A549 (cell line): Measurements from ENCODE around the gene XKR3.

ENCODE experiments used
- CEBPB ChIP-seq, 2 experiments: fragments of >200 bp in 1 of 2; sonication (Bioruptor Twin) in 1 of 2; formaldehyde crosslinking in 1 of 2; IDR thresholded peaks; 2 replicates each; pipeline ENCODE4 v1.6.1; 2012 to 2016
- CTCF ChIP-seq: fragments of >200 bp; sonication (Bioruptor Twin); formaldehyde crosslinking; IDR thresholded peaks from 3 replicates; pipeline ENCODE4 v1.5.1; 2016
- EP300 ChIP-seq, 2 experiments: fragments of >200 bp; sonication (Bioruptor Twin); formaldehyde crosslinking; IDR thresholded peaks; 2 replicates in 1 of 2; 3 replicates in 1 of 2; pipeline ENCODE4 v1.6.1; 2016 to 2017
- GATA3 ChIP-seq: IDR thresholded peaks from 2 replicates; pipeline ENCODE4 v1.6.1; 2012; ENCODE audit warnings: borderline replicate concordance
- HMGXB4 ChIP-seq: fragments of 250-450 bp; sonication (Bioruptor Pico); IDR thresholded peaks from 2 replicates; pipeline ENCODE4 v1.5.0; 2021; ENCODE audit warnings: mild to moderate bottlenecking, moderate library complexity, borderline replicate concordance
- JUNB ChIP-seq: fragments of >200 bp; sonication (Bioruptor Twin); formaldehyde crosslinking; IDR thresholded peaks from 2 replicates; pipeline ENCODE4 v1.6.1; 2016
- MAZ ChIP-seq: fragments of 150-350 bp; IDR thresholded peaks from 2 replicates; pipeline ENCODE4 v1.6.1; 2014; ENCODE audit warnings: antibody characterized with exemption, low read depth, low read length, borderline replicate concordance
- POLR2A ChIP-seq: IDR thresholded peaks from 2 replicates; pipeline ENCODE4 v1.6.1; 2012; ENCODE audit warnings: mild to moderate bottlenecking, low read length
- RCOR1 ChIP-seq: fragments of 150-350 bp; IDR thresholded peaks from 2 replicates; pipeline ENCODE4 v1.6.1; 2014; ENCODE audit warnings: antibody characterized with exemption, low read length, low read depth
- REST ChIP-seq: fragments of 200-600 bp; sonication (generic); IDR thresholded peaks from 2 replicates; pipeline ENCODE4 v1.6.1; 2016; ENCODE audit warnings: antibody characterized with exemption, mild to moderate bottlenecking, moderate library complexity

- no peak for TF ChIP-seq CEBPB (IDR thresholded peaks at IDR 0.05)
- TF ChIP-seq CTCF: no peak
- no peak for TF ChIP-seq MAZ
- TF ChIP-seq EP300 (IDR thresholded peaks at IDR 0.05): no peak
- no peak for TF ChIP-seq RCOR1
- no peak for TF ChIP-seq POLR2A
- TF ChIP-seq HMGXB4 (CRISPR knock-in tag): no peak
- TF ChIP-seq GATA3: no peak
- TF ChIP-seq JUNB: no peak
- TF ChIP-seq REST: no peak
Observed at GRCh38 chr22:16789860-16790493, 35.2 kb downstream of the XKR3 start.
